Adrenal gland (tissue), 5 donors: ENCODE data around the gene JUND.

Experiments used
- POLR2A ChIP-seq, 2 donors: fragments of 450-650 bp; IDR thresholded peaks; one replicate each; pipeline ENCODE4 v1.6.1; 2017; ENCODE audit warnings: antibody characterized with exemption in 2 of 2, mild to moderate bottlenecking in 2 of 2, moderate library complexity in 1 of 2
- TF ChIP-seq, protein P1 (sequence below), 6 experiments: fragments of 450-650 bp in 4 of 6; fragments of 200-600 bp in 2 of 6; sonication (generic) in 1 of 6; IDR thresholded peaks; 1 replicate in 5 of 6; 2 replicates in 1 of 6; pipeline versions ENCODE4 v1.5.1 to v1.8.0; 2016 to 2021; ENCODE audit warnings: antibody characterized with exemption in 6 of 6, mild to moderate bottlenecking in 2 of 6, moderate library complexity in 1 of 6
- donor health status: DM: no; HTN: no; CAD: no.

DNA sequence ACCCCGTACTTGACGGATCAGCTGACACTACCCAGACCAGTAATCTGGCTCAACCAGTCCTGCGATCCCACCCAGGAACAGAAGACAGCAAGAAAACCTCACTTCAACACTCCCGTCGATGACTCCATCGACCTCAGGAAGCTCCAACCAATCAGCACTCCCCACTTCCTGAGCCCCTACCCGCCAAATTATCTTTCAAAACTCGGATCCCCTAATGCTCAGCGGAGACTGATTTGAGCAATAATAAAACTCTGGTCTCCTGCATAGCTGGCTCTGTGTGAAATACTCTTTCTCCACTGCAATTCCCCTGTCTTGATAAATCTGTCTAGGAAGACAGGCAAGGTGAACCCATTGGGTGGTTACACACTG is 40.3 kb upstream of the JUND start:
- TF ChIP-seq, protein P1, sequence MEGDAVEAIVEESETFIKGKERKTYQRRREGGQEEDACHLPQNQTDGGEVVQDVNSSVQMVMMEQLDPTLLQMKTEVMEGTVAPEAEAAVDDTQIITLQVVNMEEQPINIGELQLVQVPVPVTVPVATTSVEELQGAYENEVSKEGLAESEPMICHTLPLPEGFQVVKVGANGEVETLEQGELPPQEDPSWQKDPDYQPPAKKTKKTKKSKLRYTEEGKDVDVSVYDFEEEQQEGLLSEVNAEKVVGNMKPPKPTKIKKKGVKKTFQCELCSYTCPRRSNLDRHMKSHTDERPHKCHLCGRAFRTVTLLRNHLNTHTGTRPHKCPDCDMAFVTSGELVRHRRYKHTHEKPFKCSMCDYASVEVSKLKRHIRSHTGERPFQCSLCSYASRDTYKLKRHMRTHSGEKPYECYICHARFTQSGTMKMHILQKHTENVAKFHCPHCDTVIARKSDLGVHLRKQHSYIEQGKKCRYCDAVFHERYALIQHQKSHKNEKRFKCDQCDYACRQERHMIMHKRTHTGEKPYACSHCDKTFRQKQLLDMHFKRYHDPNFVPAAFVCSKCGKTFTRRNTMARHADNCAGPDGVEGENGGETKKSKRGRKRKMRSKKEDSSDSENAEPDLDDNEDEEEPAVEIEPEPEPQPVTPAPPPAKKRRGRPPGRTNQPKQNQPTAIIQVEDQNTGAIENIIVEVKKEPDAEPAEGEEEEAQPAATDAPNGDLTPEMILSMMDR (IDR thresholded peaks at IDR 0.05) = no peak
- no peak for TF ChIP-seq POLR2A (IDR thresholded peaks at IDR 0.05)
